TTC549 (cell line): Measurements from ENCODE around the gene FRZB.

Source experiments
- FAIRE-seq: peaks from 2 replicates; lab custom pipeline; 2012; peaks lifted over from hg19 to GRCh38; lab: Jason Lieb, UNC

FRZB gene

DNA sequence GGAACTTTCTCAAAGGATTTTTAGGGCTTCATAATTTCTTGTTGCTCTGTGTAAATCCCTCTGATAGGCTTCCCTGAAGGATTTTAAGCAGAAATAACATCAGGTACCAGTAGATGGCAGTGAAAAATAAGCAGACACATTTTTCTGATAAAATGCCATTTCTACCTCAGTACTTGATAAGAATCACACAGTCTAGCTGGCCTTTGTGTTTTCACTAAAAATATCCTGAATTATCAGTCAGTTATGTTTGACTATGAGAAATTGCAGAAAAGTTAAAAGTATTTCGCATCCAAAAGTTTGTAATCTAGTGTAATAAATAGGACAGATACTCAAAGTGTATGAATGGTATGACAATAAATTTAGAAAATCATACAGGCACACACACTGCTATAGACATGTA, 81.7 kb downstream of the FRZB start:
- FAIRE-seq: peak; percentile 89

DNA sequence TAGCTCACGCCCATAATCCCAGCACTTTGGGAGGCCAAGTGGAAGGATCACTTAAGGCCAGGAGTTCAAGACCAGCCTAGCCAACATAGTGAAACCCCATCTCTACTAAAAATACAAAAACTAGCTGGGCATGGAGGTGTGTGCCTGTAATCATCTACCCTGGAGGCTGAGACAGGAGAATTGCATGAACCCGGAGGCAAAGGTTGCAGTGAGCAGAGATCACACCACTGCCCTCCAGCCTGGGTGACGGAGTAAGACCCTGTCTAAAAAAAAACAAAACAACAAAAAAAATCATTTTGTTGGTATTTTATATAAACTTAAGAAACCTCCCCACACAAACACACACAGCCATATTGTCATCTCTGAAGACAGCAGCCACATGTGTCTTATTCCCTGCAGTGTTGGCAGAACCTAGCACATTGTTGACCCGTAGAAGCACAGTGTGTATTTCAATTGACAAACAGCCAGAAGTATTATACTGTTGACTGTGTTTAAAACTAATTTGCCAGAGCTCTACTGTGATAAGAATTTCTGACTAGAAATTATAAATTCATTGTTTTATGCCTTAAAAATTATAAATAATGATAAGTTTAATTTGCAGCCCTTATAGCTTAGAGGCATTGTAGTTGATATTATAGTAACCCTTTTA, 82.3 kb downstream of the FRZB start:
- FAIRE-seq: no peak
